HCT116 (cell line): ENCODE data around the gene CIAO2A. TPM values are rescaled to one million over a fixed set of nuclear protein-coding genes. Genes with fewer than 3 reads are reported as not detected.

Experiments used
- ATAC-seq: fragments of 200-7000 bp; cut with Tn5 transposase; 2 replicates; pipeline ENCODE4 v1.9.1; 2020; ENCODE audit warnings: mild to moderate bottlenecking, moderate library complexity
- BruUV-seq: library from RNA; stranded (reverse); fragments of 400-500 nt; replicated peaks from 2 replicates; lab custom pipeline; 2021; lab: Mats Ljungman, UMichigan
- CTCF ChIA-PET: fragments of 300-600 bp; sonication (Branson Sonifier 250); formaldehyde crosslinking; loops from one replicate; lab custom pipeline; 2021; ENCODE audit warnings: antibody characterized with exemption; lab: Charles Lee
- POLR2A ChIA-PET: fragments of 300-600, 350-600 bp; sonication (Branson Sonifier 250); formaldehyde crosslinking; loops from one replicate; lab custom pipeline; 2021; ENCODE audit warnings: antibody characterized with exemption; lab: Charles Lee
- RAD21 ChIA-PET, 2 experiments: fragments of 300-600 bp; sonication (Branson Sonifier 250); formaldehyde crosslinking; loops; one replicate each; lab custom pipeline; 2023; ENCODE audit warnings: low total read pairs in 2 of 2; ENCODE audit not compliant: uncharacterized antibody in 2 of 2, unreplicated experiment in 2 of 2, low non-redundant PET in 1 of 2; lab: Charles Lee
- DNase-seq: peaks from one replicate; pipeline ENCODE4 v3.0.0-alpha.2; 2010; ENCODE audit warnings: low read depth, low spot score
- H2AFZ ChIP-seq: fragments of 200-600 bp; shearing (Covaris generic), sonication (generic); 2 replicates; pipeline ENCODE4 v1.6.1; 2017; ENCODE audit warnings: low read depth, mixed run types, mixed read lengths, antibody characterized with exemption, low read length; ENCODE audit not compliant: poor library complexity, severe bottlenecking
- H3K27ac ChIP-seq: 2 replicates; pipeline ENCODE4 v1.5.1; 2012; ENCODE audit warnings: low read depth, low read length
- H3K27me3 ChIP-seq: fragments of 200-600 bp; sonication (generic); 2 replicates; pipeline ENCODE4 v1.6.1; 2016; ENCODE audit warnings: mixed run types, low read length, mixed read lengths; ENCODE audit not compliant: insufficient read depth
- H3K36me3 ChIP-seq, 2 experiments: fragments of 200-500 bp in 1 of 2; fragments of 200-600 bp in 1 of 2; sonication (Bioruptor generic) in 1 of 2; sonication (generic) in 1 of 2; 2 replicates each; pipeline versions ENCODE4 v1.5.1 to v1.6.1; 2014 to 2016; ENCODE audit warnings: low read length in 2 of 2, inconsistent platforms in 1 of 2, mixed read lengths in 1 of 2, mixed run types in 1 of 2; ENCODE audit not compliant: insufficient read depth in 2 of 2, control insufficient read depth in 1 of 2
- H3K4me1 ChIP-seq, 2 experiments: fragments of 200-600 bp in 1 of 2; sonication (generic) in 1 of 2; 2 replicates each; pipeline versions ENCODE4 v1.5.1 to v1.6.1; 2012 to 2017; ENCODE audit warnings: low read length in 2 of 2, inconsistent platforms in 1 of 2, mild to moderate bottlenecking in 1 of 2, mixed read lengths in 1 of 2, mixed run types in 1 of 2, moderate library complexity in 1 of 2; ENCODE audit not compliant: insufficient read depth in 2 of 2, control insufficient read depth in 1 of 2
- H3K4me2 ChIP-seq: fragments of 200-600 bp; sonication (generic); 2 replicates; pipeline ENCODE4 v1.6.1; 2017; ENCODE audit warnings: mixed run types, low read length, mixed read lengths
- H3K4me3 ChIP-seq, 2 experiments: fragments of 200-600 bp in 1 of 2; sonication (generic) in 1 of 2; replicated peaks in 1 of 2; 2 replicates each; pipeline ENCODE4 v1.5.1; 2011 to 2016; ENCODE audit warnings: low read length in 2 of 2, control low read depth in 1 of 2, low read depth in 1 of 2, mild to moderate bottlenecking in 1 of 2, mixed read lengths in 1 of 2, mixed run types in 1 of 2
- H3K79me2 ChIP-seq: fragments of 200-600 bp; sonication (generic); 2 replicates; pipeline ENCODE4 v1.6.1; 2017; ENCODE audit warnings: mild to moderate bottlenecking, mixed run types, low read length, moderate library complexity, mixed read lengths; ENCODE audit not compliant: insufficient read depth
- H3K9ac ChIP-seq: fragments of 200-600 bp; sonication (generic); 2 replicates; pipeline ENCODE4 v1.6.1; 2016; ENCODE audit warnings: low read length, mixed read lengths
- H3K9me2 ChIP-seq: fragments of 200-600 bp; sonication (generic), shearing (Covaris generic); 2 replicates; pipeline ENCODE4 v1.6.1; 2017; ENCODE audit warnings: mixed run types, mild to moderate bottlenecking, moderate library complexity; ENCODE audit not compliant: insufficient read depth
- H3K9me3 ChIP-seq, 2 experiments: fragments of 200-500 bp in 1 of 2; fragments of 200-600 bp in 1 of 2; sonication (Bioruptor generic) in 1 of 2; sonication (generic) in 1 of 2; 2 replicates each; pipeline ENCODE4 v1.6.1; 2014 to 2017; ENCODE audit warnings: low read length in 2 of 2, mixed read lengths in 2 of 2, inconsistent platforms in 1 of 2, low read depth in 1 of 2, mild to moderate bottlenecking in 1 of 2, mixed run types in 1 of 2, moderate library complexity in 1 of 2; ENCODE audit not compliant: control insufficient read depth in 1 of 2, insufficient read depth in 1 of 2
- H4K20me1 ChIP-seq: fragments of 200-600 bp; sonication (generic), shearing (Covaris generic); 2 replicates; pipeline ENCODE4 v1.6.1; 2017; ENCODE audit warnings: mixed run types, mild to moderate bottlenecking, moderate library complexity; ENCODE audit not compliant: insufficient read depth
- ATF3 ChIP-seq: IDR thresholded peaks from 2 replicates; pipeline ENCODE4 v1.6.1; 2012
- CBX3 ChIP-seq: IDR thresholded peaks from 2 replicates; pipeline ENCODE4 v1.6.1; 2012; ENCODE audit warnings: low read depth
- CTCF ChIP-seq, 3 experiments: fragments of 200-600 bp in 1 of 3; sonication (generic) in 1 of 3; IDR thresholded peaks in 2 of 3; conservative IDR thresholded peaks in 1 of 3; 2 replicates each; pipeline ENCODE4 v1.5.1; 2012 to 2017; ENCODE audit warnings: low read depth in 2 of 3, low read length in 2 of 3, antibody characterized with exemption in 1 of 3, borderline replicate concordance in 1 of 3, control low read depth in 1 of 3, mild to moderate bottlenecking in 1 of 3, mixed read lengths in 1 of 3, mixed run types in 1 of 3, moderate library complexity in 1 of 3; ENCODE audit not compliant: insufficient read depth in 1 of 3
- EGR1 ChIP-seq: IDR thresholded peaks from 2 replicates; pipeline ENCODE4 v1.6.1; 2012; ENCODE audit warnings: low read depth
- EZH2 ChIP-seq: fragments of 200-600 bp; sonication (generic); IDR thresholded peaks from 2 replicates; pipeline ENCODE4 v1.6.1; 2017; ENCODE audit warnings: antibody characterized with exemption, mixed run types
- FOSL1 ChIP-seq: IDR thresholded peaks from 2 replicates; pipeline ENCODE4 v1.6.1; 2012; ENCODE audit warnings: low read depth
- JUND ChIP-seq: IDR thresholded peaks from 2 replicates; pipeline ENCODE4 v1.6.1; 2012
- MAX ChIP-seq: IDR thresholded peaks from 2 replicates; pipeline ENCODE4 v1.6.1; 2012
- POLR2A ChIP-seq: IDR thresholded peaks from 2 replicates; pipeline ENCODE4 v1.7.0; 2011; ENCODE audit warnings: borderline replicate concordance; ENCODE audit not compliant: insufficient read depth, insufficient read length; ENCODE audit errors: extremely low read depth
- SP1 ChIP-seq: IDR thresholded peaks from 2 replicates; pipeline ENCODE4 v1.6.1; 2012; ENCODE audit warnings: low read depth
- SRF ChIP-seq: IDR thresholded peaks from 2 replicates; pipeline ENCODE4 v1.6.1; 2012; ENCODE audit warnings: low read depth
- TCF7L2 ChIP-seq: IDR thresholded peaks from 2 replicates; pipeline ENCODE4 v1.7.0; 2011; ENCODE audit warnings: borderline replicate concordance, inconsistent platforms; ENCODE audit not compliant: insufficient read depth, insufficient read length; ENCODE audit errors: extremely low read depth
- YY1 ChIP-seq: IDR thresholded peaks from 2 replicates; pipeline ENCODE4 v1.6.1; 2011; ENCODE audit warnings: low read length, low read depth, moderate library complexity, mild to moderate bottlenecking; ENCODE audit not compliant: insufficient replicate concordance; ENCODE audit errors: extremely low read depth
- ZBTB33 ChIP-seq: IDR thresholded peaks from 2 replicates; pipeline ENCODE4 v1.6.1; 2011; ENCODE audit warnings: mild to moderate bottlenecking, low read length, moderate library complexity; ENCODE audit not compliant: insufficient replicate concordance; ENCODE audit errors: extremely low read depth
- ZFX ChIP-seq: fragments of 450-650 bp; IDR thresholded peaks from 2 replicates; pipeline ENCODE4 v1.6.1; 2017
- ZNF274 ChIP-seq: fragments of 200-500 bp; sonication (Bioruptor generic); IDR thresholded peaks from 2 replicates; pipeline ENCODE4 v1.6.1; 2014; ENCODE audit warnings: mild to moderate bottlenecking, low read depth, low read length, inconsistent platforms
- intact Hi-C: fragments of 100-400 bp; cut with micrococcal nuclease; formaldehyde crosslinking; loops from 2 replicates; pipeline ENCODE4 v1.10.0; 2022
- total RNA-seq: library from RNA; stranded (reverse); gene quantifications from one replicate; pipeline ENCODE4 v1.2.1, GENCODE V29; 2021; ENCODE audit not compliant: unreplicated experiment

CIAO2A gene
- total RNA-seq, 1 experiment from 2014 or later: 69.3 TPM

GRCh38 chr15:64111679-64112050 lies 18.0 kb upstream of the CIAO2A start (continued):
- TF ChIP-seq POLR2A: no peak
- no peak for TF ChIP-seq ATF3
- no peak for TF ChIP-seq FOSL1
- TF ChIP-seq CBX3: no peak
- TF ChIP-seq ZFX: no peak
- no peak for TF ChIP-seq ZBTB33
- no peak for TF ChIP-seq EGR1
- no peak for TF ChIP-seq MAX
- TF ChIP-seq, all 23 proteins: peak for 0

GRCh38 chr15:64110950-64111678 lies 17.5 kb upstream of the CIAO2A start:
- H3K9me3 ChIP-seq: no peaks in the 10 kb centered on the region
- intact Hi-C loops: no loop called here
- H3K9me2 ChIP-seq: no peaks in the 10 kb centered on the region
- TF ChIP-seq MAX: no peak
- TF ChIP-seq SRF: no peak
- TF ChIP-seq EGR1: no peak
- TF ChIP-seq CTCF (IDR thresholded peaks at IDR 0.05 in 2 of 3, conservative IDR thresholded peaks at IDR 0.05 in 1 of 3; ENCODE audit: borderline replicate concordance in 1 of 3, insufficient read depth in 1 of 3, low read depth in 2 of 3, low read length in 2 of 3): no peak
- no peak for TF ChIP-seq FOSL1
- no peak for TF ChIP-seq ZNF274
- TF ChIP-seq JUND: no peak
- no peak for TF ChIP-seq ZBTB33
- TF ChIP-seq YY1: no peak
- no peak for TF ChIP-seq ZFX
- TF ChIP-seq SP1: no peak
- no peak for TF ChIP-seq CBX3
- no peak for TF ChIP-seq EZH2
- no peak for TF ChIP-seq TCF7L2
- no peaks in the 10 kb centered on the region for H3K27me3 ChIP-seq
- H2AFZ ChIP-seq: no peak overlapping the region
- ATAC-seq: no peak
- no peak overlapping the region for H3K9ac ChIP-seq
- H3K27ac ChIP-seq: no peak overlapping the region
- H3K4me2 ChIP-seq: no peak overlapping the region
- peaks cover 58% of the 10 kb centered on the region for H3K79me2 ChIP-seq
- H4K20me1 ChIP-seq: peaks cover 8% of the 10 kb centered on the region; the same call in 1 of the 2 replicates
- H3K4me1 ChIP-seq: no peaks in the 10 kb centered on the region
- H3K4me3 ChIP-seq: no peak overlapping the region
- BruUV-seq: no TSS peak
- H3K36me3 ChIP-seq: peaks cover 5 to 16% of the 10 kb centered on the region in 2 experiments; a peak in 3 of 4 replicates
- DNase-seq: no peak
- CTCF ChIA-PET: no interaction called here
- POLR2A ChIA-PET: no interaction called here
- RAD21 ChIA-PET: no interaction called here
